HepG2 (cell line): ENCODE results near the gene ZNF559. TPM values are rescaled to one million over a fixed set of nuclear protein-coding genes. Genes with fewer than 3 reads are reported as not detected.
A peak's percentile ranks its signal among the peaks of the same experiment; 100 is the strongest.

Experiments
- CENPX ChIP-seq: sonication (generic); formaldehyde crosslinking; IDR thresholded peaks from 2 replicates; pipeline ENCODE4 v1.9.0; 2021; ENCODE audit warnings: mild to moderate bottlenecking, missing genetic modification reagents, moderate library complexity
- KDM4B ChIP-seq: sonication (generic); formaldehyde crosslinking; IDR thresholded peaks from 2 replicates; pipeline ENCODE4 v1.4.0; 2020; ENCODE audit warnings: missing genetic modification reagents
- MBD4 ChIP-seq: IDR thresholded peaks from 2 replicates; pipeline ENCODE4 v1.6.1; 2012; ENCODE audit warnings: low read length, inconsistent platforms, borderline replicate concordance
- NCOA5 ChIP-seq: sonication (generic); formaldehyde crosslinking; IDR thresholded peaks from 2 replicates; pipeline ENCODE4 v1.4.0; 2020; ENCODE audit warnings: missing genetic modification reagents
- NKX3-1 ChIP-seq: sonication (generic); formaldehyde crosslinking; IDR thresholded peaks from 2 replicates; pipeline ENCODE4 v1.5.0; 2020; ENCODE audit warnings: missing genetic modification reagents
- SIN3A ChIP-seq: IDR thresholded peaks from 2 replicates; pipeline ENCODE4 v1.6.1; 2011; ENCODE audit warnings: low read depth, mild to moderate bottlenecking, control low read depth, low read length, borderline replicate concordance
- SIN3B ChIP-seq: fragments of 150-350 bp; IDR thresholded peaks from 2 replicates; pipeline ENCODE4 v1.6.1; 2014; ENCODE audit warnings: low read length
- SOX6 ChIP-seq, 2 experiments: fragments of 450-650 bp in 1 of 2; sonication (generic) in 1 of 2; formaldehyde crosslinking in 1 of 2; IDR thresholded peaks; 2 replicates each; pipeline versions ENCODE4 v1.4.0 to v1.6.1; 2017 to 2020; ENCODE audit warnings: antibody characterized with exemption in 1 of 2, mild to moderate bottlenecking in 1 of 2, missing genetic modification reagents in 1 of 2
- ZNF124 ChIP-seq: sonication (generic); formaldehyde crosslinking; IDR thresholded peaks from 2 replicates; pipeline ENCODE4 v1.4.0; 2020; ENCODE audit warnings: missing genetic modification reagents
- ZNF224 ChIP-seq: sonication (generic); formaldehyde crosslinking; IDR thresholded peaks from 2 replicates; pipeline ENCODE4 v1.5.0; 2020; ENCODE audit warnings: mild to moderate bottlenecking, missing genetic modification reagents
- ZNF24 ChIP-seq: fragments of 450-650 bp; IDR thresholded peaks from 2 replicates; pipeline ENCODE4 v1.6.1; 2017; ENCODE audit warnings: antibody characterized with exemption, mild to moderate bottlenecking
- ZNF343 ChIP-seq: sonication (generic); formaldehyde crosslinking; IDR thresholded peaks from 2 replicates; pipeline ENCODE4 v1.4.0; 2020; ENCODE audit warnings: mild to moderate bottlenecking, missing genetic modification reagents
- ZNF432 ChIP-seq: sonication (generic); formaldehyde crosslinking; IDR thresholded peaks from 2 replicates; pipeline ENCODE4 v1.5.0; 2020; ENCODE audit warnings: missing genetic modification reagents, mild to moderate bottlenecking, borderline replicate concordance
- ZNF883 ChIP-seq: sonication (generic); formaldehyde crosslinking; IDR thresholded peaks from 2 replicates; pipeline ENCODE4 v1.5.1; 2020; ENCODE audit warnings: mild to moderate bottlenecking, missing genetic modification reagents; ENCODE audit errors: not compliant biosample characterization
- polyA plus RNA-seq, 8 experiments: library from polyadenylated mRNA; depleted of rRNA in 3 of 8; stranded (reverse) in 7 of 8; unstranded in 1 of 8; fragments of >200 nt; fragmentation: Illumina TruSeq in 4 of 8; extraction: Trizol in 4 of 8; gene quantifications; 2 replicates each; pipeline versions ENCODE4 v1.2.1 to v1.2.3, GENCODE V29; 2011 to 2016; ENCODE audit warnings: low read depth in 4 of 8, missing spikeins in 1 of 8, mixed read lengths in 1 of 8; ENCODE audit not compliant: insufficient read depth in 1 of 8
- total RNA-seq, 5 experiments: library from RNA; depleted of rRNA; stranded (reverse); fragments of >200 nt; fragmentation: Illumina TruSeq; extraction: Trizol; gene quantifications; 2 replicates each; pipeline ENCODE4 v1.2.3, GENCODE V29; 2016; ENCODE audit warnings: low read depth in 1 of 5
- TF ChIP-seq, protein P1 (sequence below): sonication (generic); formaldehyde crosslinking; IDR thresholded peaks from 2 replicates; pipeline ENCODE4 v1.4.0; 2020; ENCODE audit warnings: missing genetic modification reagents; ENCODE audit errors: not compliant biosample characterization
- TF ChIP-seq, protein P2 (sequence below): sonication (generic); formaldehyde crosslinking; IDR thresholded peaks from 2 replicates; pipeline ENCODE4 v1.5.0; 2020; ENCODE audit warnings: mild to moderate bottlenecking, missing genetic modification reagents
- TF ChIP-seq, protein P3 (sequence below): sonication (generic); formaldehyde crosslinking; IDR thresholded peaks from 2 replicates; pipeline ENCODE4 v1.4.0; 2020; ENCODE audit warnings: missing genetic modification reagents
- TF ChIP-seq, protein P4 (sequence below): sonication (generic); formaldehyde crosslinking; IDR thresholded peaks from 2 replicates; pipeline ENCODE4 v1.9.0; 2021; ENCODE audit warnings: mild to moderate bottlenecking, missing genetic modification reagents

ZNF559 gene
- total and polyA plus RNA-seq, 2 of the 13 experiments (the other 11 are each of a cell fraction or from before 2014, with no cell fraction given): 6.3 to 9.8 TPM

DNA sequence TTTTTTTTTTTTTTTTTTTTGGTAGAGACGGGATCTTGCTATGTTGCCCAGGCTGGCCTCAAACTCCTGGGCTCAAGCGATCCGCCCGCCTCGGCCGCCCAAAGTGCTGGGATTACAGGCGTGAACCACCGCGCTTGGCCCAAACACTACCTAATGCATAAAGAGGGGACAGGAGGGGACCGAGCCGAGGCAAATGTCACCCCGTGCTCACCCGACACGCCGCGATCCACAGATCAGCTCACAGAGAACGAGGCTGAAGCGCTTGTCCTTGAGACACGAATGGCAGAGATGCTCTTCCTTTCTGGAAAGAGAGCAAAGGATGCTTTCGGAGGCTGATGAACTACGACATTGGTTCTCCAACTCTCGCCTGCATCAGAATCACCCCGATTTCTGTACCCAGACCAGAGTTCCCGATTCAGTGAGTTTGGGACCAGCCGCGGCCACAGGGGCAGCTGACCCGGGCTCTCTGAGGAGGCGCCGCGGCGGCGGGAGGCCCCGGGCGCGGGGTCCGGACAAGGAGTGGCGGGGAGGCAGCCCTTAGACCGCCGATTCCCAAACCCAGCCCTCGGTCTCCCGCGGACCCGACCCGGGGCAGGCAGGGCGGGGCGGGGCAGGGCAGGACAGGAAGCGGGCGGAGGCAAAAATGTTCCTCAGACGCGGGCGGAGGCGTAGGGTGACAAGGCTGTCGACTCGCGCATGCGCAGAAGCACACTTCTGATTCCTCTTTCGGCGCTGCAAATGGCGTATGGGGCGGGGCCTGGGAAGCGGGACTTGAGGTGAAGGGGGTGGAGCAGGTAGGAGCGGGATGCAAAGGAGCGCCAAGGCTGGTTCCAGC lies 14.6 kb upstream of the ZNF559 start, which contains the start of gene ZNF699 (continued):
- TF ChIP-seq, protein P1, sequence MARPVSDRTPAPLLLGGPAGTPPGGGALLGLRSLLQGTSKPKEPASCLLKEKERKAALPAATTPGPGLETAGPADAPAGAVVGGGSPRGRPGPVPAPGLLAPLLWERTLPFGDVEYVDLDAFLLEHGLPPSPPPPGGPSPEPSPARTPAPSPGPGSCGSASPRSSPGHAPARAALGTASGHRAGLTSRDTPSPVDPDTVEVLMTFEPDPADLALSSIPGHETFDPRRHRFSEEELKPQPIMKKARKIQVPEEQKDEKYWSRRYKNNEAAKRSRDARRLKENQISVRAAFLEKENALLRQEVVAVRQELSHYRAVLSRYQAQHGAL (CRISPR knock-in tag): no peak
- TF ChIP-seq, protein P2, sequence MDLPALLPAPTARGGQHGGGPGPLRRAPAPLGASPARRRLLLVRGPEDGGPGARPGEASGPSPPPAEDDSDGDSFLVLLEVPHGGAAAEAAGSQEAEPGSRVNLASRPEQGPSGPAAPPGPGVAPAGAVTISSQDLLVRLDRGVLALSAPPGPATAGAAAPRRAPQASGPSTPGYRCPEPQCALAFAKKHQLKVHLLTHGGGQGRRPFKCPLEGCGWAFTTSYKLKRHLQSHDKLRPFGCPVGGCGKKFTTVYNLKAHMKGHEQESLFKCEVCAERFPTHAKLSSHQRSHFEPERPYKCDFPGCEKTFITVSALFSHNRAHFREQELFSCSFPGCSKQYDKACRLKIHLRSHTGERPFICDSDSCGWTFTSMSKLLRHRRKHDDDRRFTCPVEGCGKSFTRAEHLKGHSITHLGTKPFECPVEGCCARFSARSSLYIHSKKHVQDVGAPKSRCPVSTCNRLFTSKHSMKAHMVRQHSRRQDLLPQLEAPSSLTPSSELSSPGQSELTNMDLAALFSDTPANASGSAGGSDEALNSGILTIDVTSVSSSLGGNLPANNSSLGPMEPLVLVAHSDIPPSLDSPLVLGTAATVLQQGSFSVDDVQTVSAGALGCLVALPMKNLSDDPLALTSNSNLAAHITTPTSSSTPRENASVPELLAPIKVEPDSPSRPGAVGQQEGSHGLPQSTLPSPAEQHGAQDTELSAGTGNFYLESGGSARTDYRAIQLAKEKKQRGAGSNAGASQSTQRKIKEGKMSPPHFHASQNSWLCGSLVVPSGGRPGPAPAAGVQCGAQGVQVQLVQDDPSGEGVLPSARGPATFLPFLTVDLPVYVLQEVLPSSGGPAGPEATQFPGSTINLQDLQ (CRISPR knock-in tag): no peak
- TF ChIP-seq SOX6 (IDR thresholded peaks at IDR 0.05) (no peak), SOX6 (CRISPR knock-in tag; IDR thresholded peaks at IDR 0.05) (no peak), ZNF883 (CRISPR knock-in tag) (no peak), NCOA5 (no peak), ZNF124 (CRISPR knock-in tag) (no peak), MBD4 (no peak), ZNF432 (CRISPR knock-in tag) (no peak), ZNF224 (CRISPR knock-in tag) (no peak), KDM4B (CRISPR knock-in tag) (no peak), SIN3A (0 out of 2 replicates have a peak, but pooled peaks have one; percentile 6), NKX3-1 (CRISPR knock-in tag) (no peak), CENPX (CRISPR knock-in tag) (no peak), ZNF24 (no peak), ZNF343 (CRISPR knock-in tag) (no peak), SIN3B (no peak)
- TF ChIP-seq, protein P3, sequence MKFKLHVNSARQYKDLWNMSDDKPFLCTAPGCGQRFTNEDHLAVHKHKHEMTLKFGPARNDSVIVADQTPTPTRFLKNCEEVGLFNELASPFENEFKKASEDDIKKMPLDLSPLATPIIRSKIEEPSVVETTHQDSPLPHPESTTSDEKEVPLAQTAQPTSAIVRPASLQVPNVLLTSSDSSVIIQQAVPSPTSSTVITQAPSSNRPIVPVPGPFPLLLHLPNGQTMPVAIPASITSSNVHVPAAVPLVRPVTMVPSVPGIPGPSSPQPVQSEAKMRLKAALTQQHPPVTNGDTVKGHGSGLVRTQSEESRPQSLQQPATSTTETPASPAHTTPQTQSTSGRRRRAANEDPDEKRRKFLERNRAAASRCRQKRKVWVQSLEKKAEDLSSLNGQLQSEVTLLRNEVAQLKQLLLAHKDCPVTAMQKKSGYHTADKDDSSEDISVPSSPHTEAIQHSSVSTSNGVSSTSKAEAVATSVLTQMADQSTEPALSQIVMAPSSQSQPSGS (CRISPR knock-in tag): no peak
- TF ChIP-seq, protein P4, sequence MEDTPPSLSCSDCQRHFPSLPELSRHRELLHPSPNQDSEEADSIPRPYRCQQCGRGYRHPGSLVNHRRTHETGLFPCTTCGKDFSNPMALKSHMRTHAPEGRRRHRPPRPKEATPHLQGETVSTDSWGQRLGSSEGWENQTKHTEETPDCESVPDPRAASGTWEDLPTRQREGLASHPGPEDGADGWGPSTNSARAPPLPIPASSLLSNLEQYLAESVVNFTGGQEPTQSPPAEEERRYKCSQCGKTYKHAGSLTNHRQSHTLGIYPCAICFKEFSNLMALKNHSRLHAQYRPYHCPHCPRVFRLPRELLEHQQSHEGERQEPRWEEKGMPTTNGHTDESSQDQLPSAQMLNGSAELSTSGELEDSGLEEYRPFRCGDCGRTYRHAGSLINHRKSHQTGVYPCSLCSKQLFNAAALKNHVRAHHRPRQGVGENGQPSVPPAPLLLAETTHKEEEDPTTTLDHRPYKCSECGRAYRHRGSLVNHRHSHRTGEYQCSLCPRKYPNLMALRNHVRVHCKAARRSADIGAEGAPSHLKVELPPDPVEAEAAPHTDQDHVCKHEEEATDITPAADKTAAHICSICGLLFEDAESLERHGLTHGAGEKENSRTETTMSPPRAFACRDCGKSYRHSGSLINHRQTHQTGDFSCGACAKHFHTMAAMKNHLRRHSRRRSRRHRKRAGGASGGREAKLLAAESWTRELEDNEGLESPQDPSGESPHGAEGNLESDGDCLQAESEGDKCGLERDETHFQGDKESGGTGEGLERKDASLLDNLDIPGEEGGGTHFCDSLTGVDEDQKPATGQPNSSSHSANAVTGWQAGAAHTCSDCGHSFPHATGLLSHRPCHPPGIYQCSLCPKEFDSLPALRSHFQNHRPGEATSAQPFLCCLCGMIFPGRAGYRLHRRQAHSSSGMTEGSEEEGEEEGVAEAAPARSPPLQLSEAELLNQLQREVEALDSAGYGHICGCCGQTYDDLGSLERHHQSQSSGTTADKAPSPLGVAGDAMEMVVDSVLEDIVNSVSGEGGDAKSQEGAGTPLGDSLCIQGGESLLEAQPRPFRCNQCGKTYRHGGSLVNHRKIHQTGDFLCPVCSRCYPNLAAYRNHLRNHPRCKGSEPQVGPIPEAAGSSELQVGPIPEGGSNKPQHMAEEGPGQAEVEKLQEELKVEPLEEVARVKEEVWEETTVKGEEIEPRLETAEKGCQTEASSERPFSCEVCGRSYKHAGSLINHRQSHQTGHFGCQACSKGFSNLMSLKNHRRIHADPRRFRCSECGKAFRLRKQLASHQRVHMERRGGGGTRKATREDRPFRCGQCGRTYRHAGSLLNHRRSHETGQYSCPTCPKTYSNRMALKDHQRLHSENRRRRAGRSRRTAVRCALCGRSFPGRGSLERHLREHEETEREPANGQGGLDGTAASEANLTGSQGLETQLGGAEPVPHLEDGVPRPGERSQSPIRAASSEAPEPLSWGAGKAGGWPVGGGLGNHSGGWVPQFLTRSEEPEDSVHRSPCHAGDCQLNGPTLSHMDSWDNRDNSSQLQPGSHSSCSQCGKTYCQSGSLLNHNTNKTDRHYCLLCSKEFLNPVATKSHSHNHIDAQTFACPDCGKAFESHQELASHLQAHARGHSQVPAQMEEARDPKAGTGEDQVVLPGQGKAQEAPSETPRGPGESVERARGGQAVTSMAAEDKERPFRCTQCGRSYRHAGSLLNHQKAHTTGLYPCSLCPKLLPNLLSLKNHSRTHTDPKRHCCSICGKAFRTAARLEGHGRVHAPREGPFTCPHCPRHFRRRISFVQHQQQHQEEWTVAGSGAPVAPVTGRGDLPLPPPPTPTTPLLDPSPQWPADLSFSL: no peak
